Lung (tissue), 12 donors: Measurements from ENCODE around the gene EFHD2. TPM values are rescaled to one million over a fixed set of nuclear protein-coding genes. Genes with fewer than 3 reads are reported as not detected.
A peak's percentile ranks its signal among the peaks of the same experiment; 100 is the strongest.

Experiments
- ATAC-seq: fragments of 200-7000 bp; cut with Tn5 transposase; one replicate; pipeline ENCODE4 v1.9.1; 2020; ENCODE audit warnings: moderate number of reproducible peaks; ENCODE audit not compliant: insufficient read depth, low FRiP score
- DNase-seq, 3 donors: peaks; one replicate each; pipeline ENCODE4 v3.0.0-alpha.2; 2013 to 2017
- H3K27ac ChIP-seq, 2 donors: one replicate each; pipeline ENCODE4 v1.5.1; 2013; ENCODE audit warnings: mild to moderate bottlenecking in 2 of 2, moderate library complexity in 2 of 2, control low read depth in 1 of 2, inconsistent platforms in 1 of 2, low read depth in 1 of 2, low read length in 1 of 2
- H3K27me3 ChIP-seq, 3 donors: one replicate each; pipeline ENCODE4 v1.5.1; 2013; ENCODE audit warnings: low read length in 2 of 3; ENCODE audit not compliant: control insufficient read depth in 3 of 3, insufficient read depth in 3 of 3
- H3K36me3 ChIP-seq, 4 donors: one replicate each; pipeline ENCODE4 v1.5.1; 2013; ENCODE audit warnings: low read length in 4 of 4, mild to moderate bottlenecking in 1 of 4, moderate library complexity in 1 of 4; ENCODE audit not compliant: control insufficient read depth in 4 of 4, insufficient read depth in 4 of 4
- H3K4me1 ChIP-seq, 5 donors: one replicate each; pipeline ENCODE4 v1.5.1; 2013; ENCODE audit warnings: low read length in 5 of 5, mild to moderate bottlenecking in 2 of 5, moderate library complexity in 1 of 5; ENCODE audit not compliant: control insufficient read depth in 5 of 5, insufficient read depth in 5 of 5
- H3K4me3 ChIP-seq: one replicate; pipeline ENCODE4 v1.5.1; 2013; ENCODE audit warnings: mild to moderate bottlenecking, control low read depth, moderate library complexity
- H3K9ac ChIP-seq, 2 donors: one replicate each; pipeline ENCODE4 v1.5.1; 2013; ENCODE audit warnings: low read length in 2 of 2, control low read depth in 1 of 2; ENCODE audit not compliant: insufficient read depth in 1 of 2
- H3K9me3 ChIP-seq, 4 donors: one replicate each; pipeline ENCODE4 v1.5.1; 2013; ENCODE audit warnings: low read length in 3 of 4, mild to moderate bottlenecking in 1 of 4, moderate library complexity in 1 of 4; ENCODE audit not compliant: control insufficient read depth in 4 of 4, insufficient read depth in 3 of 4
- CTCF ChIP-seq: IDR thresholded peaks from 2 replicates; pipeline ENCODE4 v1.5.1; 2012; ENCODE audit warnings: mild to moderate bottlenecking; ENCODE audit errors: control extremely low read depth, extremely low read depth
- WGBS, 2 donors: extraction: QIAGEN DNeasy Blood & Tissue Kit; methylation state at CpG; one replicate each; pipeline ENCODE4 v1.1.7; 2013; 5-methylcytosine and 5-hydroxymethylcytosine counted together
- polyA plus RNA-seq, 2 donors: library from polyadenylated mRNA; stranded (reverse); fragments of 200-250 nt; gene quantifications; one replicate each; pipeline ENCODE4 v1.2.1, GENCODE V29; 2013
- total RNA-seq, 2 donors: library from RNA; depleted of rRNA in 1 of 2; stranded (reverse); fragments of >200 nt in 1 of 2; gene quantifications; one replicate each; pipeline ENCODE4 v1.2.1, GENCODE V29; 2014 to 2021
- donor health status: control.
- donor health status: control.
- donor health status: Bipolar disorder and iron deficiency.
- donor health status: healthy.
- donor health status: DM: yes; HTN: yes; CAD: no.

EFHD2 gene
- total and polyA plus RNA-seq, 4 donors = 28.2 to 175 (median 90.1) TPM

GRCh38 chr1:15425521-15425920 lies 15.8 kb downstream of the EFHD2 start:
- Histone ChIP-seq H3K27ac (no peak overlapping the region), H3K4me1 (peaks cover 0 to 16% (median 0%) of the 10 kb centered on the region in 5 donors), H3K9ac (no peak overlapping the region), H3K36me3 (peaks cover 0 to 28% (median 0%) of the 10 kb centered on the region in 4 donors), H3K27me3 (no peaks in the 10 kb centered on the region), H3K4me3 (no peak overlapping the region), H3K9me3 (no peaks in the 10 kb centered on the region)
- DNase-seq = no peak
- no peak for ATAC-seq
- 93 to 95% methylated on average over 10 of the region's 10 CpGs for WGBS, 2 donors
- TF ChIP-seq CTCF = no peak

GRCh38 chr1:15425958-15426357 lies 16.3 kb downstream of the EFHD2 start:
- peaks cover 0 to 16% (median 0%) of the 10 kb centered on the region in 5 donors for H3K4me1 ChIP-seq
- H3K27ac ChIP-seq = no peak overlapping the region
- H3K9me3 ChIP-seq = no peaks in the 10 kb centered on the region
- H3K27me3 ChIP-seq = no peaks in the 10 kb centered on the region
- ATAC-seq (no peak), DNase-seq (peak; percentile 60 to 75 (median 68))
- WGBS, 2 donors = 81 to 83% methylated on average over 6 of the region's 6 CpGs
- H3K9ac ChIP-seq = no peak overlapping the region
- no peak overlapping the region for H3K4me3 ChIP-seq
- TF ChIP-seq CTCF = no peak
- peaks cover 0 to 29% (median 0%) of the 10 kb centered on the region in 4 donors for H3K36me3 ChIP-seq

GRCh38 chr1:15426492-15427279 lies 17.0 kb downstream of the EFHD2 start:
- DNase-seq (peak; percentile 56 to 69 (median 59)), ATAC-seq (no peak)
- H3K9me3 ChIP-seq = no peaks in the 10 kb centered on the region
- TF ChIP-seq CTCF = no peak
- WGBS, 2 donors = 73 to 78% methylated on average over 29 to 30 of the region's 30 CpGs
- H3K4me3 ChIP-seq = no peak overlapping the region
- no peak overlapping the region for H3K27ac ChIP-seq
- no peaks in the 10 kb centered on the region for H3K27me3 ChIP-seq
- peaks cover 0 to 30% (median 0%) of the 10 kb centered on the region in 4 donors for H3K36me3 ChIP-seq
- peaks cover 0 to 18% (median 0%) of the 10 kb centered on the region in 5 donors for H3K4me1 ChIP-seq
- H3K9ac ChIP-seq = no peak overlapping the region
